GM19035 (cell line): ENCODE results near the gene TUNAR.

Source experiments
- ATAC-seq: cut with Tn5 transposase; IDR thresholded peaks from one replicate; pipeline ENCODE4 v1.9.1; 2021; ENCODE audit not compliant: unreplicated experiment

TUNAR gene

GRCh38 chr14:95871531-95871930, 5.1 kb upstream of the TUNAR start:
- no peak for ATAC-seq

GRCh38 chr14:95872777-95873176, 3.9 kb upstream of the TUNAR start:
- no peak for ATAC-seq

- ATAC-seq, result no peak
Measured at GRCh38 chr14:95875831-95876760, 536 bp upstream of the TUNAR start.

GRCh38 chr14:95877633-95878032, 1.0 kb downstream of the TUNAR start:
- ATAC-seq, result no peak

GRCh38 chr14:95884377-95884776, 7.7 kb downstream of the TUNAR start:
- ATAC-seq, result no peak

GRCh38 chr14:95885278-95885677, 8.6 kb downstream of the TUNAR start:
- no peak for ATAC-seq

GRCh38 chr14:95885866-95886265, 9.2 kb downstream of the TUNAR start:
- no peak for ATAC-seq

- ATAC-seq, result no peak
Measured at GRCh38 chr14:95886366-95887056, 9.9 kb downstream of the TUNAR start.

GRCh38 chr14:95887351-95887750, 10.7 kb downstream of the TUNAR start:
- ATAC-seq, result no peak

- no peak for ATAC-seq
Measured at GRCh38 chr14:95889236-95889979, 12.8 kb downstream of the TUNAR start.

GRCh38 chr14:95891742-95892141, 15.1 kb downstream of the TUNAR start:
- ATAC-seq, result no peak

- ATAC-seq, result no peak
Measured at GRCh38 chr14:95892142-95892541, 15.5 kb downstream of the TUNAR start.

GRCh38 chr14:95895720-95896119, 19.1 kb downstream of the TUNAR start:
- ATAC-seq, result no peak

GRCh38 chr14:95896498-95897135, 20.0 kb downstream of the TUNAR start:
- no peak for ATAC-seq

- no peak for ATAC-seq
Measured at GRCh38 chr14:95897280-95897679, 20.6 kb downstream of the TUNAR start.

- ATAC-seq, result no peak
Measured at GRCh38 chr14:95901054-95901453, 24.4 kb downstream of the TUNAR start.

- no peak for ATAC-seq
Measured at GRCh38 chr14:95902273-95902826, 25.7 kb downstream of the TUNAR start.

- ATAC-seq, result no peak
Measured at GRCh38 chr14:95903165-95903564, 26.5 kb downstream of the TUNAR start.

- no peak for ATAC-seq
Measured at GRCh38 chr14:95903616-95904107, 27.0 kb downstream of the TUNAR start.

- no peak for ATAC-seq
Measured at GRCh38 chr14:95906591-95906990, 30.0 kb downstream of the TUNAR start.

GRCh38 chr14:95910628-95911027, 34.0 kb downstream of the TUNAR start:
- ATAC-seq, result no peak
